HG03175 (cell line): ENCODE data around the gene VPS54.

Experiments
- ATAC-seq: cut with Tn5 transposase; IDR thresholded peaks from one replicate; pipeline ENCODE4 v1.9.1; 2021; ENCODE audit warnings: mild to moderate bottlenecking, moderate library complexity; ENCODE audit not compliant: unreplicated experiment

Gene VPS54

GRCh38 chr2:63846487-63846886 is 172.7 kb downstream of the VPS54 start:
- ATAC-seq = no peak

- ATAC-seq = no peak
Observed at GRCh38 chr2:63845866-63846265, 173.4 kb downstream of the VPS54 start.

GRCh38 chr2:63844616-63845015 is 174.6 kb downstream of the VPS54 start:
- ATAC-seq = no peak

- ATAC-seq = no peak
Observed at GRCh38 chr2:63843791-63844190, 175.4 kb downstream of the VPS54 start.

GRCh38 chr2:63843093-63843492 is 176.1 kb downstream of the VPS54 start:
- no peak for ATAC-seq

- no peak for ATAC-seq
Observed at GRCh38 chr2:63842149-63843061, 176.8 kb downstream of the VPS54 start.
